Body of pancreas (tissue), 4 donors: ENCODE data around the gene CENPB. TPM values are rescaled to one million over a fixed set of nuclear protein-coding genes. Genes with fewer than 3 reads are reported as not detected.

Experiments used
- ATAC-seq: fragments of 150-250 bp; one replicate; pipeline ENCODE4 v1.9.1; 2016
- DNase-seq, 4 donors: peaks; one replicate each; pipeline ENCODE4 v3.0.0-alpha.2; 2019
- H3K27ac ChIP-seq, 4 donors: fragments of 200-600 bp; sonication (generic); 1 replicate in 3 of 4; 2 replicates in 1 of 4; pipeline versions ENCODE4 v1.5.1 to v1.6.1; 2016 to 2019; ENCODE audit warnings: mild to moderate bottlenecking in 1 of 4, mixed read lengths in 1 of 4, moderate library complexity in 1 of 4
- H3K27me3 ChIP-seq, 2 donors: fragments of 200-600 bp; sonication (generic); one replicate each; pipeline ENCODE4 v1.6.0; 2016; ENCODE audit warnings: mild to moderate bottlenecking in 1 of 2
- H3K36me3 ChIP-seq, 2 donors: fragments of 200-600 bp; sonication (generic); replicated peaks in 1 of 2; 2 replicates each; pipeline ENCODE4 v1.5.1; 2016; ENCODE audit warnings: low read depth in 2 of 2; ENCODE audit not compliant: insufficient read depth in 1 of 2
- H3K4me1 ChIP-seq: fragments of 200-600 bp; sonication (generic); one replicate; pipeline ENCODE4 v1.6.0; 2016
- H3K4me3 ChIP-seq, 2 donors: fragments of 200-600 bp; sonication (generic); 1 replicate in 1 of 2; 2 replicates in 1 of 2; pipeline ENCODE4 v1.5.1; 2016 to 2019
- H3K9me3 ChIP-seq, 3 donors: fragments of 200-600 bp; sonication (generic); 1 replicate in 2 of 3; 2 replicates in 1 of 3; pipeline ENCODE4 v1.5.1; 2016
- POLR2A ChIP-seq, 3 donors: fragments of 450-650 bp; IDR thresholded peaks; one replicate each; pipeline ENCODE4 v1.6.1; 2016; ENCODE audit warnings: antibody characterized with exemption in 3 of 3, mild to moderate bottlenecking in 2 of 3
- WGBS, 2 donors: methylation state at CpG; one replicate each; pipeline ENCODE4 v1.1.5; 2017; 5-methylcytosine and 5-hydroxymethylcytosine counted together
- intact Hi-C: fragments of 100-400 bp; cut with DNase I; formaldehyde crosslinking; loops from one replicate; pipeline ENCODE4 v1.15.1; 2023
- total RNA-seq, 2 donors: library from RNA; depleted of rRNA; stranded (reverse); fragments of >200 nt; gene quantifications; one replicate each; pipeline ENCODE4 v1.1.0, GENCODE V29; 2016
- TF ChIP-seq, protein P1 (sequence below), 7 experiments: fragments of 450-650 bp in 4 of 7; fragments of 200-600 bp in 3 of 7; sonication (generic) in 3 of 7; IDR thresholded peaks; one replicate each; pipeline ENCODE4 v1.5.1; 2016 to 2019; ENCODE audit warnings: antibody characterized with exemption in 7 of 7

Gene CENPB
- total RNA-seq, 2 donors from 2014 or later: 57.9 to 61.0 TPM

- TF ChIP-seq, protein P1, sequence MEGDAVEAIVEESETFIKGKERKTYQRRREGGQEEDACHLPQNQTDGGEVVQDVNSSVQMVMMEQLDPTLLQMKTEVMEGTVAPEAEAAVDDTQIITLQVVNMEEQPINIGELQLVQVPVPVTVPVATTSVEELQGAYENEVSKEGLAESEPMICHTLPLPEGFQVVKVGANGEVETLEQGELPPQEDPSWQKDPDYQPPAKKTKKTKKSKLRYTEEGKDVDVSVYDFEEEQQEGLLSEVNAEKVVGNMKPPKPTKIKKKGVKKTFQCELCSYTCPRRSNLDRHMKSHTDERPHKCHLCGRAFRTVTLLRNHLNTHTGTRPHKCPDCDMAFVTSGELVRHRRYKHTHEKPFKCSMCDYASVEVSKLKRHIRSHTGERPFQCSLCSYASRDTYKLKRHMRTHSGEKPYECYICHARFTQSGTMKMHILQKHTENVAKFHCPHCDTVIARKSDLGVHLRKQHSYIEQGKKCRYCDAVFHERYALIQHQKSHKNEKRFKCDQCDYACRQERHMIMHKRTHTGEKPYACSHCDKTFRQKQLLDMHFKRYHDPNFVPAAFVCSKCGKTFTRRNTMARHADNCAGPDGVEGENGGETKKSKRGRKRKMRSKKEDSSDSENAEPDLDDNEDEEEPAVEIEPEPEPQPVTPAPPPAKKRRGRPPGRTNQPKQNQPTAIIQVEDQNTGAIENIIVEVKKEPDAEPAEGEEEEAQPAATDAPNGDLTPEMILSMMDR (IDR thresholded peaks at IDR 0.05): no peak
- no peak for TF ChIP-seq POLR2A (IDR thresholded peaks at IDR 0.05)
- WGBS, 2 donors: 70 to 87% methylated on average over 5 to 7 of the region's 7 CpGs
- no peak for ATAC-seq
- no peak overlapping the region for H3K4me3 ChIP-seq
- DNase-seq: no peak
- no peaks in the 10 kb centered on the region for H3K9me3 ChIP-seq
- H3K27me3 ChIP-seq: no peaks in the 10 kb centered on the region
- peaks cover 0 to 17% of the 10 kb centered on the region in 2 donors for H3K36me3 ChIP-seq
- intact Hi-C loops: no loop called here
- H3K27ac ChIP-seq: no peak overlapping the region
- peaks cover 9% of the 10 kb centered on the region for H3K4me1 ChIP-seq
These were observed 39.0 kb upstream of the CENPB start for GRCh38 chr20:3825526-3825925.

DNA sequence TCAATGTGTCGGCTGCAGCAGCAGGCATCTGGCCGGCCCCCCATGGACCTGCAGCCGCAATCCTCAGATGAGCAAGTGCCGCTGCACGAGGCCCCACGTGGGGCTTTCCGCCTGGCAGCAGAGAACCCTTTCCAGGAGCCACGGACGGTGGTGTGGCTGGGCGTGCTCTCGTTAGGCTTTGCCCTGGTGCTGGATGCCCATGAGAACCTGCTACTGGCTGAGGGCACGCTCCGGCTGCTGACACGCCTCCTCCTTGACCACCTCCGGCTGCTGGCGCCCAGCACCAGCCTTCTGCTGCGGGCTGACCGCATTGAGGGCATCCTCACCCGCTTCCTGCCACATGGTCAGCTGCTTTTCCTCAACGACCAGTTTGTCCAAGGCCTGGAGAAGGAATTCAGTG is 37.3 kb upstream of the CENPB start:
- peaks cover 0 to 17% of the 10 kb centered on the region in 2 donors for H3K36me3 ChIP-seq
- H3K4me1 ChIP-seq: peaks cover 21% of the 10 kb centered on the region
- H3K4me3 ChIP-seq: no peak overlapping the region
- TF ChIP-seq POLR2A (IDR thresholded peaks at IDR 0.05): no peak
- TF ChIP-seq, protein P1 (IDR thresholded peaks at IDR 0.05): no peak
- WGBS, 2 donors: 91 to 94% methylated on average over 14 to 20 of the region's 20 CpGs
- DNase-seq (no peak), ATAC-seq (no peak)
- H3K9me3 ChIP-seq: no peaks in the 10 kb centered on the region
- no peak overlapping the region for H3K27ac ChIP-seq
- H3K27me3 ChIP-seq: no peaks in the 10 kb centered on the region
- intact Hi-C loops: loop anchor here (5.0 kb wide), 1 partner anchor 37 kb away; the partner anchor contains the start of gene CENPB

- Histone ChIP-seq H3K27ac (no peak overlapping the region), H3K9me3 (no peaks in the 10 kb centered on the region), H3K36me3 (peaks cover 0 to 17% of the 10 kb centered on the region in 2 donors), H3K4me1 (peaks cover 37% of the 10 kb centered on the region), H3K4me3 (no peak overlapping the region), H3K27me3 (no peaks in the 10 kb centered on the region)
- ATAC-seq (no peak), DNase-seq (no peak)
- intact Hi-C loops: loop anchor here (5.0 kb wide), 1 partner anchor 35 kb away; the partner anchor contains the start of gene CENPB
- TF ChIP-seq, protein P1 (IDR thresholded peaks at IDR 0.05): no peak
- TF ChIP-seq POLR2A (IDR thresholded peaks at IDR 0.05): no peak
- WGBS, 2 donors: 89 to 95% methylated on average over 14 of the region's 14 CpGs
These were observed 35.5 kb upstream of the CENPB start for GRCh38 chr20:3821996-3822395.

GRCh38 chr20:3820901-3821727 is 34.6 kb upstream of the CENPB start:
- peak overlapping the region; percentile 95 to 100 (median 100) for H3K27ac ChIP-seq
- peaks cover 0 to 17% of the 10 kb centered on the region in 2 donors for H3K36me3 ChIP-seq
- intact Hi-C loops: loop anchor here (5.0 kb wide), 1 partner anchor 34 kb away; the partner anchor contains the start of gene CENPB
- ATAC-seq: no peak
- no peak for DNase-seq
- peaks cover 37% of the 10 kb centered on the region for H3K4me1 ChIP-seq
- H3K9me3 ChIP-seq: no peaks in the 10 kb centered on the region
- H3K4me3 ChIP-seq: peak overlapping the region; percentile 27 to 42
- WGBS, 2 donors: 34 to 37% methylated on average over 20 of the region's 20 CpGs
- TF ChIP-seq, protein P1 (IDR thresholded peaks at IDR 0.05): no peak
- TF ChIP-seq POLR2A (IDR thresholded peaks at IDR 0.05): no peak
- no peaks in the 10 kb centered on the region for H3K27me3 ChIP-seq
